NT2/D1 (cell line): ENCODE measurements around the gene NECTIN3.
A peak's percentile ranks its signal among the peaks of the same experiment; 100 is the strongest.

Experiments used
- DNase-seq: peaks from one replicate; pipeline ENCODE4 v3.0.0-alpha.2; 2011; ENCODE audit warnings: low read depth, low spot score
- H3K27me3 ChIP-seq: 2 replicates; pipeline ENCODE4 v1.6.0; 2011; ENCODE audit warnings: mild to moderate bottlenecking; ENCODE audit not compliant: insufficient read length, insufficient read depth
- H3K36me3 ChIP-seq: 2 replicates; pipeline ENCODE4 v1.6.1; 2011; ENCODE audit warnings: mild to moderate bottlenecking, low read length, mixed read lengths; ENCODE audit not compliant: insufficient read depth, insufficient read length
- H3K4me1 ChIP-seq: 2 replicates; pipeline ENCODE4 v1.5.1; 2011; ENCODE audit not compliant: insufficient read depth, insufficient read length
- H3K4me3 ChIP-seq: 2 replicates; pipeline ENCODE4 v1.5.1; 2011; ENCODE audit warnings: low read depth; ENCODE audit not compliant: insufficient read length
- H3K9ac ChIP-seq: 2 replicates; pipeline ENCODE4 v1.6.0; 2011; ENCODE audit warnings: low read depth; ENCODE audit not compliant: insufficient read length
- H3K9me3 ChIP-seq: 2 replicates; pipeline ENCODE4 v1.5.1; 2011; ENCODE audit warnings: mild to moderate bottlenecking, low read length; ENCODE audit not compliant: insufficient read depth
- SUZ12 ChIP-seq: IDR thresholded peaks from 2 replicates; pipeline ENCODE4 v1.6.1; 2011; ENCODE audit not compliant: insufficient read length, insufficient read depth; ENCODE audit errors: extremely low read depth
- YY1 ChIP-seq: IDR thresholded peaks from 2 replicates; pipeline ENCODE4 v1.6.1; 2011; ENCODE audit not compliant: insufficient read length, insufficient read depth
- ZNF274 ChIP-seq: IDR thresholded peaks from 2 replicates; pipeline ENCODE4 v1.6.1; 2011; ENCODE audit warnings: mild to moderate bottlenecking, low read depth, low read length

NECTIN3 gene

GRCh38 chr3:111040959-111041358, 30.7 kb upstream of the NECTIN3 start:
- Histone ChIP-seq H3K27me3 (no peaks in the 10 kb centered on the region), H3K36me3 (no peaks in the 10 kb centered on the region)
- TF ChIP-seq ZNF274 (no peak), SUZ12 (no peak), YY1 (no peak)

GRCh38 chr3:111045564-111045963, 26.1 kb upstream of the NECTIN3 start:
- Histone ChIP-seq H3K9ac (no peak overlapping the region), H3K9me3 (peaks cover 21% of the 10 kb centered on the region), H3K36me3 (no peaks in the 10 kb centered on the region), H3K27me3 (no peaks in the 10 kb centered on the region), H3K4me3 (no peak overlapping the region), H3K4me1 (peaks cover 2% of the 10 kb centered on the region)
- no peak for TF ChIP-seq ZNF274
- no peak for TF ChIP-seq YY1
- TF ChIP-seq SUZ12 = no peak
- DNase-seq = no peak

More at GRCh38 chr3:111040959-111041358, 30.7 kb upstream of the NECTIN3 start:
- no peak for DNase-seq
- Histone ChIP-seq H3K4me1 (no peaks in the 10 kb centered on the region), H3K9ac (no peak overlapping the region), H3K9me3 (peaks cover 44% of the 10 kb centered on the region), H3K4me3 (no peak overlapping the region)

- no peaks in the 10 kb centered on the region for H3K36me3 ChIP-seq
- H3K4me1 ChIP-seq = peaks cover 2% of the 10 kb centered on the region
- DNase-seq = peak; percentile 52
- TF ChIP-seq SUZ12 (no peak), YY1 (no peak), ZNF274 (no peak)
- H3K27me3 ChIP-seq = no peaks in the 10 kb centered on the region
- H3K4me3 ChIP-seq = no peak overlapping the region
- H3K9ac ChIP-seq = no peak overlapping the region
- 0 out of 2 replicates have a peak, but pooled peaks cover 6% of the 10 kb centered on the region for H3K9me3 ChIP-seq
Measured at GRCh38 chr3:111047042-111047441, 24.6 kb upstream of the NECTIN3 start.

- no peak for DNase-seq
- H3K27me3 ChIP-seq = no peaks in the 10 kb centered on the region
- 0 out of 2 replicates have a peak, but pooled peaks cover 2% of the 10 kb centered on the region for H3K9me3 ChIP-seq
- H3K4me3 ChIP-seq = no peak overlapping the region
- no peak overlapping the region for H3K9ac ChIP-seq
- no peaks in the 10 kb centered on the region for H3K36me3 ChIP-seq
- TF ChIP-seq YY1 (no peak), ZNF274 (no peak), SUZ12 (no peak)
- H3K4me1 ChIP-seq = peaks cover 2% of the 10 kb centered on the region
Measured at GRCh38 chr3:111047812-111048435, 23.7 kb upstream of the NECTIN3 start.

GRCh38 chr3:111051354-111051753, 20.3 kb upstream of the NECTIN3 start:
- Histone ChIP-seq H3K4me1 (peaks cover 2% of the 10 kb centered on the region), H3K4me3 (no peak overlapping the region), H3K27me3 (no peaks in the 10 kb centered on the region), H3K9ac (no peak overlapping the region), H3K9me3 (no peaks in the 10 kb centered on the region), H3K36me3 (no peaks in the 10 kb centered on the region)
- no peak for TF ChIP-seq SUZ12
- no peak for TF ChIP-seq ZNF274
- no peak for TF ChIP-seq YY1
- DNase-seq = no peak

GRCh38 chr3:111068574-111068973, 3.0 kb upstream of the NECTIN3 start:
- Histone ChIP-seq H3K4me1 (no peaks in the 10 kb centered on the region), H3K36me3 (no peaks in the 10 kb centered on the region), H3K9me3 (no peaks in the 10 kb centered on the region), H3K4me3 (no peak overlapping the region), H3K27me3 (no peaks in the 10 kb centered on the region), H3K9ac (no peak overlapping the region)
- no peak for DNase-seq
- TF ChIP-seq SUZ12 (no peak), YY1 (no peak), ZNF274 (no peak)

- Histone ChIP-seq H3K36me3 (no peaks in the 10 kb centered on the region), H3K9ac (peak overlapping the region; percentile 98), H3K4me1 (no peaks in the 10 kb centered on the region), H3K27me3 (no peaks in the 10 kb centered on the region), H3K4me3 (peak overlapping the region; percentile 93), H3K9me3 (no peaks in the 10 kb centered on the region)
- TF ChIP-seq ZNF274 = no peak
- no peak for TF ChIP-seq YY1
- TF ChIP-seq SUZ12 = no peak
- no peak for DNase-seq
Measured at GRCh38 chr3:111069974-111070771, 1.4 kb upstream of the NECTIN3 start.
